ENCODE data around the gene ASCL3. TPM values are rescaled to one million over a fixed set of nuclear protein-coding genes. Genes with fewer than 3 reads are reported as not detected.
A peak's percentile ranks its signal among the peaks of the same experiment; 100 is the strongest.
"Not testable (repeated sequence)": the region's sequence is repeated elsewhere in the genome, so short reads cannot be mapped to it uniquely, and the experiment has no call there.

The ASCL3 gene
- total and polyA plus RNA-seq, 2 donors: not detected

DNA sequence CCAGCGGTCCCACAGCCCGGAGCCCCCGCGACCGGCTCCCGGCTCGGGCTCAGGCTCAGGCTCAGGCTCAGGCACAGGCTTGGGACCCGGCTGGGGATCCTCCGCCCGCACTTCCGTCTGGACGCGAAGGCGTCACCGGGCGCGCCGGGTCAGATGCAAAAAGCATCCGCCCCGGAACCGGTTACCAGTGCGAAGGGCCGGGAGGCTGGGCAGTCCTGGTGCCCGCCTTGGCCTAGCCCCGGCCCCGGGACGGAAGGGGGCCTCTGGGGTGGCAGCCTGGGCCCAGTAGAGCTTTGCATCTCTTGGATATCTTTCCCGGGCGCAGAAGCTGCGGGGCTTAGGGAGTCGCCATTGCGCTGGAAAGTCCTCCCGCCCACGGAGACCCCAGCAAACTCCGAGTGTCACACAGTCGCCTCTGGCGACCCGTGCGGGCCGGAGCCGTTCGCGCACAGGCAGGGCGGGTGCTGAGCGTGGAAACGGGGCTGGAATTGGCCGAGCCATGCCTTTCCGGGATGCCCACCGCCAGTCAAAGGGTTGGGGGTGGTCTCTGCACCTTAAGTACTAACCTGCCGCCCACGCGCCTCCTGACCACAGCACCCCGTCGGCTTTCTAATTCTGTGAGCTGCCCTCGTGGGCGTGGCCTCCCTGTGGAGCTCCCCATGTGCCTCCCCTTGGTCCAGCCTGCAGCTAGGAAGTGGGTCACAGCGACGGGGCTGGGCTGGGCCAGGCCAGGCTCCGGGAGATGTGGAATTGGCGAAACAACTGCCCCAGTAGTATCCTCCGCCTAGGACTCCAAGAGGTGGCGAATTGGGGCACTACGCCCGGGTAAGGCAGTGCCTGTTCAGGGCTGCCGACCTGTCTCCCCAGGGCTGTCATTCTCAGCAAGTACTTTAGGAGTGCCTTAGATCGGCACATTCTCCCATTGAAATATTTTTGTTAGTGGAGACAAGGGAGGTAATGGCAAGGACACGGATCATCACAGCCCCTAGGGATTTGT, 21.8 kb upstream of the ASCL3 start, which contains the start of gene TMEM9B:
Gene TMEM9B (minus strand): TSS at position 119 of the 997 bp plus-strand sequence. CDS start 129 bp downstream, outside the sequence.
- under 1% methylated on average over 67 of the region's 67 CpGs for WGBS
- no peaks in the 10 kb centered on the region for H3K4me1 ChIP-seq (ENCODE audit: insufficient read depth)
- peak; percentile 76 for DNase-seq (ENCODE audit: extremely low spot score)
- peak within 1 kb of the TSS; percentile 85 for H3K4me3 ChIP-seq (ENCODE audit: low read depth, low read length)
- H3K36me3 ChIP-seq (ENCODE audit: insufficient read depth): no peaks in the 10 kb centered on the region
- H3K27ac ChIP-seq (ENCODE audit: low read depth): peak within 1 kb of the TSS; percentile 94

DNA sequence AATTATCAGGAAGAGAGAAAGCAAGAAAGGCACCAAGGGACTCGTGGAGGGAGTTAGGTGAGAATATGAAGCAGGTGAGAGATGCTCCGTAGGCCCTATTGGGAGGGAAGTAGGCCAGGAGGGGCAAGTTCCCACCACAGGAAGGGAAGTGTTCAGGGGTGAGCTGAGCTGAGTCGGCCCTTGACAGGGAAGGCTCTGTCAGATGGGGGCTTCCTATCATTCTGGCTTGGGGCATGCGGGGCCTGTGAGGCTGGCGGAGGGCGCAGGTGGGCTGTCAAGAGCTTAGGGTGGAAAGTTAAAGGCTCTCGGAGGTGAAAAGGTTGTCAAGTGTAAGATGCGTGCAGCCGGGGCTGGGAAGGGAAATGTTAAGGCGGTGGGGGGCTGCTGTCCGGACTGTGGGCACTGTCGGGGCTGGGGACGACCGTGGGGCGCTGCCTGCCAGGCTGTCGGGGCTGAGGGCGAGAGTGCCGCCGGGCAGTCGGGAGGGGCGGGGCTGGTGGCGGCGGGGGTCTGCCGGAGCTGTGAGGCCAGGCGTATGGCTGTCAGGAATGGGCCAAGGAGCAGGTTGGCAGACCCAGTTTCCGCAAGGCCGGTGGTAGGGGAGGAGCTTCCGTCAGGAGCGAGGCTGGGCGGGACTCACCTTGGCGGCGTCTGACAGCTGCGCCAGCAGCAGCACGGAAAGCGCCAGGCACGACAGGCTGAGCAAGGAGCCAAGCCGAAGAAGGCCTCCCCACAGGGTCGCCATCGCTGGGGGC, 20.9 kb upstream of the ASCL3 start:
- H3K4me3 ChIP-seq (ENCODE audit: low read depth, low read length): peak overlapping the region; percentile 85
- 2% methylated on average over 39 of the region's 39 CpGs for WGBS

DNA sequence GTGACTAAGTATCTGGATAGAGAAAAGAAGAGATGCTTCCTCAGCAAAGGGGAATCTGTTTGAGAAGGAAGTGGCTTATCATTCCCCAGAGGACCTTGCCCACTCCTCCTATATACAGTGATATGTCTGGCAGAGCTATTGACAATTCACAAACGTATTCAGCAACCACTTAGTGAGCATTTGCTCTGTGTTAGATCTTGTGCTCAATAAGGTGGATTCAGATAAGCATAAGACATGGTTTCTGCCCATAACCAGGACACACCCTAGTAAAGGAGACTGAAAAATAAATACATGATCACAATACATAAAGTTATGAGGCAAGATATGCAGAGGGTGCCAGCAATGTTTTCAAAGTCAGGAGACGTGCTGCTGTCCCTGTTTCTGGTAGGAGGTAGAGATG, 20.0 kb upstream of the ASCL3 start:
- Histone ChIP-seq H3K4me3 (ENCODE audit: low read depth, low read length) (no peak overlapping the region), H3K36me3 (ENCODE audit: insufficient read depth) (no peaks in the 10 kb centered on the region), H3K27ac (ENCODE audit: low read depth) (no peak overlapping the region), H3K4me1 (ENCODE audit: insufficient read depth) (no peaks in the 10 kb centered on the region)
- DNase-seq (ENCODE audit: extremely low spot score): no peak
- 22% methylated on average over 2 of the region's 2 CpGs for WGBS

More for the DNA sequence above, 20.9 kb upstream of the ASCL3 start:
- no peaks in the 10 kb centered on the region for H3K36me3 ChIP-seq (ENCODE audit: insufficient read depth)
- H3K4me1 ChIP-seq (ENCODE audit: insufficient read depth): no peaks in the 10 kb centered on the region
- peak overlapping the region; percentile 94 for H3K27ac ChIP-seq (ENCODE audit: low read depth)
- DNase-seq (ENCODE audit: extremely low spot score): peak; percentile 39

DNA sequence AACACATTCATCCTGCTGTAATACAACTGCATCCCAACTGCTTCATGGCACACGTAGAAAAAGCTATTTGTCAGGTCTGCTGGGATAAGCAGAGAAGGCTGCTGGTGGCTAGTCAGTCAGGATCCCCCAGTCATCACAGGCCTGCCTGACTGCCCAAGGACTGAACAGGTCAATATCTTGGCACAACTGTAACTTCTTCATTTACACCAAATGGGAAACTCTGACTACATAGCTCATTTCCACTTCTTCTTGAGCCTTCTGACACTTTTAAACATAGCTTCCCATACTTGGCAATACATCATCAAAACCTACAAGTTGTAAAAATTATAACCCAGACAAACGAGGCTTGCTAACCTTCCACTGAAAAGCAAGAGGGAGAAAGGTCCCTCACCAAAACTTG, 18.6 kb upstream of the ASCL3 start:
- Histone ChIP-seq H3K27ac (ENCODE audit: low read depth) (no peak overlapping the region), H3K36me3 (ENCODE audit: insufficient read depth) (no peaks in the 10 kb centered on the region), H3K4me1 (ENCODE audit: insufficient read depth) (no peaks in the 10 kb centered on the region), H3K4me3 (ENCODE audit: low read depth, low read length) (no peak overlapping the region)
- WGBS: 67% methylated on average over 2 of the region's 2 CpGs
- DNase-seq (ENCODE audit: extremely low spot score): no peak

DNA sequence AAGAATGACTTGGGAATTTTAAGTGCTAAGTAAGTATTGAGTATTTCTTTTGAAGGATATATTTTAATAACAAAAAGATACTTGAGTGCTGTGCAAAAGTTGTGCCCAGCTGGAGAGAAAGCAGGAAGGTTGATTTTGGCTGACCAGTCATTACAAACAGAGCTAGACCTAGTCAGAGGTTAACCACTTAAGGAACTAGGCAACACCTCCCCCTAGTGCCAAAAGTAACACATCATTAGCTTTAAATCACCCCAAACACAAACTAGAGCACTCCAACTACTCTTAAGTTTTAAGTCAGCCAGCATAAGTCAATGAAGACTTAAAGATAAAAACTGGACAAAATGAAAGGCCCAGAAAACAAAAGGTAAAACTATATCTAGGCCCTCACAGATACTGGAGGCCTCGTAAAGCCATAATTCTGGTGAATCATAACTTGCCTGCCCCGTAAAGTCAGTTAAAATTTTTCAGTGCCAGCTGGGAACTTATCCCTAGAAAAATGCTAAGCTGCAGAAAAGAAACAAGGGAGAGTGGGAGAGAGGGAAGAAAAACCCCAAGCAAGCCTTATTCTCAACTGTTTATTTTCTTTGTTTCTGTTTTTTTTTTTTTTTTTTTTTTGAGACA, 16.8 kb upstream of the ASCL3 start:
- no peak overlapping the region for H3K27ac ChIP-seq (ENCODE audit: low read depth)
- 19% methylated on average over 2 of the region's 2 CpGs for WGBS
- peaks cover 4% of the 10 kb centered on the region for H3K36me3 ChIP-seq (ENCODE audit: insufficient read depth)
- H3K4me1 ChIP-seq (ENCODE audit: insufficient read depth): no peaks in the 10 kb centered on the region
- no peak overlapping the region for H3K4me3 ChIP-seq (ENCODE audit: low read depth, low read length)
- DNase-seq (ENCODE audit: extremely low spot score): peak; percentile 28

DNA sequence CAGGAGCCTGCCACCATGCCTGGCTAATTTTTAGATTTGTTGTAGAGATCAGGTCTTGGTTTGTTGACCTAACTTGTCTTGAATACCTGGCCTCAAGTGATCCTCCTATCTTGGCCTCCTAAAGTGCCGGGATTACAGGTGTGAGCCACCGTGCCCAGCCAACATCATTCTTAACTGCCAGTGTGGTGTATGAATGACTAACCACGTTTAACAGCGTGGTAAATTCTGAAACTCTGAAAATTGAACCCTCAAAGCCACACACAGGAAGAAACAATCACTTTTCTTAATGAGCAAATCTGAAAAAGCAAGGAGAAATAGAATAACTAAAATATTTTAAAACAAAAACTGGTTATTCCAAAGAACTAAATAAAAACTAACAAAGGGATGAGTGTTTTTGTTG, 14.0 kb upstream of the ASCL3 start:
- H3K4me3 ChIP-seq (ENCODE audit: low read depth, low read length): no peak overlapping the region
- H3K27ac ChIP-seq (ENCODE audit: low read depth): no peak overlapping the region
- no peaks in the 10 kb centered on the region for H3K4me1 ChIP-seq (ENCODE audit: insufficient read depth)
- H3K36me3 ChIP-seq (ENCODE audit: insufficient read depth): peaks cover 4% of the 10 kb centered on the region
- WGBS: 90% methylated on average over 4 of the region's 4 CpGs
- no peak for DNase-seq (ENCODE audit: extremely low spot score)

DNA sequence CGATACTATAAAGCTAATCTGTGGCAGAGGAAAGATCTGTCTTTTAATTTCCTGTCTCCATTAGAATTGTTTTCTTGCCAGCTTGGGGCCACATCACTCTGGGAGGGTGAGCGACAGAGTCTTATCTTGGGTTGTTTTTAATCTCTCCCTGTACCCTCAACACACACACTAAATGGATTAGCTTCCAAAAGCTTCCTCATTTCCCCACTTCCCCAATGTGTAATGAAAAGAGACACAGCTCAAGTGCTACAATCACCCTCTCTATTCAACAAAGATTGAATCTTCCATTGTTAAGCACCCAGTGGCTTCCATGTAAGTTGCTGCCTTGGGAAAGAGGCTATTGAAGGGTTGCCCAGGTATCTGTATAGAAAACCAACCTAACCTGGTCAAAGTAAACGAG, 6.1 kb upstream of the ASCL3 start:
- Histone ChIP-seq H3K4me1 (ENCODE audit: insufficient read depth) (no peaks in the 10 kb centered on the region), H3K4me3 (ENCODE audit: low read depth, low read length) (no peak overlapping the region), H3K27ac (ENCODE audit: low read depth) (no peak overlapping the region), H3K36me3 (ENCODE audit: insufficient read depth) (peaks cover 4% of the 10 kb centered on the region)
- DNase-seq (ENCODE audit: extremely low spot score): no peak
- WGBS: 72% methylated on average over 3 of the region's 3 CpGs

DNA sequence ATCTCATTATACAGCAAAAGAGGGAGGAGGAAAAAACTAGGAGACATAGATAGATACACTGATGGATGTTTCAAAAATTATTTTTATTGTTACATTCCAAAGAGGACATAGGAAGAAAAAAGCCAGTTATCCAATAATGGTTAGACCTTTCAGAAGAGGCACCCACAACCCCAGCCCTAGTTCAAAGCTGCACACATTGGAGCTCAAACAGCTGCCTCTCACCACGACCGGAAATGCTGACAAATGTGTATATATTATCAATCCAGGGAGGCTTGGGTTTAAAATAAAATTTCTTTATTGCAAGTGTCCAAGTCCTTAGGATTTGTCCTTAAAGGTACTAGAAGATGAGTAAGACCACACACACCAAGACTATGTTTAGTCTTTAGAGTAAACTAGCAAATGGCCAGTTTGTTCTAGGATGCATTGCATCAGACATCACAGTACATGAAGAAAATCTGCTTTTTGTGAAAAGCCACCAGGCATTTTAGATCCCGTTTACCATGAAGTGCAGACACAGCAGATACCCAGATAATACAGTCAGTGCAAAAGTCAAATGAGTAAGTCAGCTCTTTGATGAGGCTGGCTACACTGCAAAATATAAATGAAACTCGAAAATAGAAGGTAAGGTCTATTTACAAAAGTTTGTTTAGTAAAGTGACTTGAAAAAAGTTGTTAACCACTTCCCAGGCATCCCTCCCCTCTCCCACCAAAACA, 4.6 kb upstream of the ASCL3 start:
- Histone ChIP-seq H3K36me3 (ENCODE audit: insufficient read depth) (peaks cover 4% of the 10 kb centered on the region), H3K27ac (ENCODE audit: low read depth) (no peak overlapping the region), H3K4me3 (ENCODE audit: low read depth, low read length) (no peak overlapping the region), H3K4me1 (ENCODE audit: insufficient read depth) (no peaks in the 10 kb centered on the region)
- WGBS: 59% methylated on average over 4 of the region's 4 CpGs
- no peak for DNase-seq (ENCODE audit: extremely low spot score)

DNA sequence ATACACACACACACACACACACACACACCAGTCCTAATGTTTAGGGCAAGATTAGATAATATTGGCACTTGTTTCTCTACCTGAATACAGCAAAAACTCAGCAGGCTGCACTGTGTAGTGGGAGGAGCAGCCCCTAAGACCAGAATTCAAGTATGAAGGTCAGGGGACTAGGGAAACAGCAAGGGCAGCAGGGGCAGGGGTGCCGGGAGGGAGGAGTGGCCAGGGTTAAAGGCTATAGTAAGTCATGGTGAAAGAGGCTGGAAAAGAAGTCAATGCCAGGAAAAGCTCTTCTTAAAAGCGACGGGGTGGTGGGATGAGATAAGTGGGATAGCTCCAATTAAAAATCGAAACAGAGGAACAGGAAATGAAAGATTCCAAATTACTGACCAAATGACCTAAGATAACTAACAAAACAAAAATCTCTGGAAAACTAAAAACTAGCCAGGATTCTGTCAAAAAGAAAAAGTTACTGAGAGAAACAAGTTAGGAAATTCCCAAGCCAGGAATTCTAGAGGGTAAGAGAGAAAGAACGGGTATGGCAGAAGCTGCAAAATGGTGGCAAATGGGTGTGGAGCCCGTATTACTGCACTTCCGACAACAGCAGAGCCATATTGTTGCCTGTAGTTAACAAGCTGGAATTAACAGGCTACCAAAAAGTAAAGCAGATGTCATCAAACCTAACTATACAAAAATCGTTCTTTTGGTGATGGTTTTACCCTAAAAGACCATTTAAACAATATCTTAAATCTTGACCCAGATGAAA, 1.3 kb downstream of the ASCL3 start:
- H3K4me1 ChIP-seq (ENCODE audit: insufficient read depth): no peaks in the 10 kb centered on the region
- no peak overlapping the region for H3K27ac ChIP-seq (ENCODE audit: low read depth)
- no peak overlapping the region for H3K4me3 ChIP-seq (ENCODE audit: low read depth, low read length)
- no peaks in the 10 kb centered on the region for H3K36me3 ChIP-seq (ENCODE audit: insufficient read depth)
- DNase-seq (ENCODE audit: extremely low spot score): no peak
- 62% methylated on average over 8 of the region's 8 CpGs for WGBS

DNA sequence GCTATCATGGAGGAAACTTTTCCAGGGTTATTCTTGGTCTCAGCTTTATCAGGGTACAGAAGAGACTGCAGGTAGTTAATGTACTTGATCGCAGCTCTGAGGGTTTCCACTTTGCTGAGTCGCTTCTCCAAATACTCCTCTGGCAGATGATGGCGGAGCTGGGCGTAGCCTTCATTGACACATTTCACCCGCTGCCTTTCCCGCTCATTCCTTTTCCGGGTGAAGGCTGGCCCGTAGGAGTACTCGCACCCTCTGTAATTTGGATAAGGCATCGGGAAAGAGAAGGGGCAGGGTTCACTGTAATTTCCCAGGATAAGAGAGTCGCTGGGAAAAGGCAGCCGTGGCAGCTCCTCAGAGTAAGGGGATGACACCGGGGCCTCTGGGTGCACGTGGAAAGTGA, 5.2 kb downstream of the ASCL3 start:
- H3K27ac ChIP-seq (ENCODE audit: low read depth): no peak overlapping the region
- no peak for DNase-seq (ENCODE audit: extremely low spot score)
- H3K4me3 ChIP-seq (ENCODE audit: low read depth, low read length): no peak overlapping the region
- no peaks in the 10 kb centered on the region for H3K4me1 ChIP-seq (ENCODE audit: insufficient read depth)
- no peaks in the 10 kb centered on the region for H3K36me3 ChIP-seq (ENCODE audit: insufficient read depth)
- 91% methylated on average over 14 of the region's 14 CpGs for WGBS

DNA sequence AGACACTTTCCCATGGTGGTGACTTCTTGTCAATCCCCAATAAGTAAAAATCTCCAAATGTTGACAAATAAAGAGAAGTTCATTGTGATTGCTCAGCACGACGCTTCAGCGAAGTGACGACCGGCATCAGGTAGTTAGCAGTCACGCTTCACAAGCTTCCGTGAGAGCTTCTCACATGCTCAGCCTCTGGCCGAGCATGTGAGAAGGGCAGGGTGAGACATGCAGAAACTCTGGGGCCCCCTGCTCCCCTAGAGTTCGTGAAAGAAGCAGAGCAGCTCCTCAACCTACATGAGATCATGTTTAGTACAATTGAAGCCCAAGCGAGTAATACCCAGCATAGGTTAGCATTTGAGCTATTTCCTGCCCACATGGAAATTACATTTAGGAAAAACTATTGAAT, 5.7 kb downstream of the ASCL3 start:
- Histone ChIP-seq H3K4me3 (ENCODE audit: low read depth, low read length) (no peak overlapping the region), H3K4me1 (ENCODE audit: insufficient read depth) (no peaks in the 10 kb centered on the region), H3K27ac (ENCODE audit: low read depth) (no peak overlapping the region), H3K36me3 (ENCODE audit: insufficient read depth) (no peaks in the 10 kb centered on the region)
- DNase-seq (ENCODE audit: extremely low spot score): no peak
- WGBS: 86% methylated on average over 10 of the region's 10 CpGs

DNA sequence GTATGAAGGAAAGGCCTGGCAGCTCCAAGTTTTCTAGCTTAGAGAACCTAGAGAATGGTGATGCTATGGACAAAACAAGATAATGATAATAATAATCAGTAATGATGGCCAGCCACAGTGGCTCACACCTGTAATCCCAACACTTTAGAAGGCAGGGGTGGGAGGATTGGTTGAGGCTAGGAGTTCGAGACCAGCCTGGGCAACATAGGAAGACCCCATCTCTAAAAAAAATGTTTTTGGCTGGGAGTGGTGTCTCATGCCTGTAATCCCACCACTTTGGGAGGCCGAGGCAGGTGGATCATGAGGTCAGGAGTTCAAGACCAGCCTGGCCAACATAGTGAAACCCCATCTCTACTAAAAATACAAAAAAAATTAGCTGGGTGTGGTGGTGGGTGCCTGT, 7.0 kb downstream of the ASCL3 start:
- 97% methylated on average over 2 of the region's 2 CpGs for WGBS
- not testable (repeated sequence) for DNase-seq (ENCODE audit: extremely low spot score); H3K27ac ChIP-seq (ENCODE audit: low read depth)

More for the DNA sequence above, 7.0 kb downstream of the ASCL3 start:
- not testable (repeated sequence) for H3K36me3 ChIP-seq (ENCODE audit: insufficient read depth); H3K4me3 ChIP-seq (ENCODE audit: low read depth, low read length); H3K4me1 ChIP-seq (ENCODE audit: insufficient read depth)

Measured in urinary bladder (tissue), 4 donors.